M059J (cell line): ENCODE measurements around the gene PRDM4. TPM values are rescaled to one million over a fixed set of nuclear protein-coding genes. Genes with fewer than 3 reads are reported as not detected.
"Not testable (repeated sequence)": the region's sequence is repeated elsewhere in the genome, so short reads cannot be mapped to it uniquely, and the experiment has no call there.

ENCODE experiments used
- DNase-seq: peaks from one replicate; pipeline ENCODE4 v3.0.0-alpha.2; 2012; ENCODE audit warnings: low read depth
- total RNA-seq: library from RNA; depleted of rRNA; stranded (reverse); fragments of >200 nt; shearing (Covaris generic); gene quantifications from 2 replicates; pipeline ENCODE4 v1.2.3, GENCODE V29; 2014

Gene PRDM4
- total RNA-seq, 1 experiment from 2014 or later = 26.7 TPM

DNA sequence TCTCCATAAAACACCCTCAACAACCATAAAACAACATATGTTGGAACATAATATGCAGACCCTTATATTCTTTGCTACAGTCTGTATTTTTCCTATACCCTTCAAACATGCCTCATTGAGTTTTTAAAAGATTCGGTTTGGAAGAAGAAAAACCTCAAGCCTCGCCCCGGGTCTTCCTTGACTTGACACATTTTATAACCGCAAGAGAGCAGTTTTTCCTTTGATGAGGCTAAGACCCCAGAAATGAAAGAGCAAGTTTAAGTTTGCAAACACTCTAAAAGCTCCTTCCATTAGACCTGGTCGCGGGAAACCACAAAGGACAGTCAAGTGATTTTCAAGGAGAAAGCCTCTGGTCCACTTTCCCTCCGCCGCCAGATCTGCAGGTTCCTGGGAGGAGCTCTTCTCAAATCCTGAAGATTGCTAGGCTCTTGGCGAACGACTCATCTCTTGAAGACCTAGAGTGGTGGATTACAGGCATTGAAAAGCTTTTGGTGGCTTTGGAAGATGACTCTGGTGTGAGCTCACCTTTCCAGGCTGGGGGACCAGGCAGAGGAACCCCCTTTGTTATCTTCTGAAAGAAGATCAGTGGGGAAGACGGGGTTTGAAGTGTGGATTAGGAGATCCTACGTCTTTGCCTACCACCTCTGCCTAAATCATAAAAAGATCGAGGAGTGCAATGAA lies 13.6 kb upstream of the PRDM4 start, which contains the start of gene ASCL4:
ASCL4 (plus strand) TSS at position 356 of the 681 bp plus-strand sequence. CDS start 515 bp downstream, outside the sequence.
- DNase-seq = no peak

DNA sequence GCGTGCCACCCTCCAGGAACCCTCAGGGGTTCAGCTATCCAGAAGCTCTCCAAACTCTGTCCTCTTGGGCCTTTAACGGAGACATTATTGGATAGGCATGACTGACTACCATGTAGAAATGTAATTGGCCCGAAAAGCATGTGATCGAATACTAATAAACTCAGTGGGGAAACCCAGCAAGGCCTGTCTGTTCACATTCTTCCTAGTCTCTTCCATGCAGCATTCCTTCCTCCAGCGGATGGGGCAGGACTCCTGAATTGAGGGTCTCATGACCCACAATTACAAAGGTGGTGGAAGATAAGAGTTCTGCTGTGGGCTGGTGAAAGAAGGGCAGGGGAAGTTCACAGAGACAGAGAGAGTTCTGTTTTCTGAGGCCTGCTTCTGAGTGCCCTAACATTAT lies 6.5 kb upstream of the PRDM4 start:
- no peak for DNase-seq

DNA sequence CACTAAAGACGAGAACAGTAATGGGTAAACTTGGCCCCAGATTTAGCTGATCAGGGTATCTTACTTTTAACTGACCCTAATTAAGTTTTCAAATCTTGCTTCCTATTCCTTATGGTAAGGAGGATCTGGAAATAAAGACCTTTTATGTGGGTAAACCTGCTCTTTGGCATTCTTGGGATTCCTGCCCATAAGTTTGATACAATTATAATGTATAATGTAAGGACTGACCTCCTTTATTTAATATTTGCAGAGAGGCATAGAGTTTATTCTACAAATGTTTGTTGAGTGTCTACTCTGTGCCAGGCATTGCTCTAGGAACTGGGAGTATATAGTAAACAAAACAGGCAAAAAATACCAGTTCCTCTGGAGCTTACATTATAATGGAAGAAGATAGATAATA lies 4.4 kb upstream of the PRDM4 start:
- no peak for DNase-seq

DNA sequence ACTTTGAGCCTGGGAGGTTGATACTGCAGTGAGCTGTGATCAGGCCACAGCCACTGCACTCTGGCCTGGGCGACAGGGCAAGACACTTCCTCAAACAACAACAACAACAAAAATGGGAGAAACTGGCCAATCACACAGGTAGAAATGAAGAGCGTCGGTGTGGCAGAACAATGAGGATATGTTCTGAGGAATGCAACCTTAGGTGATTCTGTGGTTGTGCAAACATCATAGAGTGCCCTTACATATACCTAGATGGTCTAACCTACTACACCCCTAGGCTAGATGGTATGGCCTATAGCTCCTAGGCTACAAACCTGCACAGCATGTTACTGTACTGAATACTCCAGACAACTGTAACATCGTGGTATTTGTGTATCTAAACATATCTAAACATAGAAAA lies 3.7 kb upstream of the PRDM4 start:
- no peak for DNase-seq

DNA sequence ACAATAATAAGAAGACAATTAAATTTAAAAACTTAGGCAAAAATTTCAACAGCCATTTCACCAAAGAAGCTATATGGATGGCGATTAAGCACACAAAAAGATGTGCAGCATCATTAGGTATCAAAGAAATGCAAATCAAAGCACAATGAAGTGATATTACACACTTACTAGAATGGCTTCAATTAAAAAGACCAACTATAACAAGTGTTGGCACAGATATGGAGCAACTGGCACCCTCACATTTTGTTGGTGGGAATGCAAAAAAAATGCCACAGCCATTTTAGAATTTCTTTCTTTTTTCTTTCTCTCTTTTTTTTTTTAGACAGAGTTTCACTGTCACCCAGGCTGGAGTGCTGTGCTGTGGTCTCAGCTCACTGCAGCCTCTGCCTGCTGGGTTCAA lies 1.9 kb upstream of the PRDM4 start:
- no peak for DNase-seq

DNA sequence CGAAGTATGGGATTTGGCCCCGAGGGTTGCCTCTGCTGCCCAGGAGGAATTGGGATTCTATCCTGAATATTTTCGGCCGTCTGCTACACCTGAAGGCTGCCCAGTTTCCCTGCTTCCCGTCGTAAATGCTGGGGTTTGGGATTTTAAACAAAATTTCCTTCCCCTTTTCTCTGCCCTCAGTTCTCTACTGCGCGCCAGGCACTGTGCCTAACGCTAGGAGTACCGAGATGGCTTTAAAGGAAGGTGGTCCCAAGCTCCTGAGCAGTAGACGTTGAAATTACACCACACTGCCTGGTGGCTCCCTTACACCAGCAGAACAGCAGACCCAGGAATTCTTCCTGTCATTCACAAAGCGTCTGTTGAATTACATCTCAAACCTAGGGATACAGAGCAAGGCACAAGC lies 566 bp upstream of the PRDM4 start:
- peak; percentile 4 for DNase-seq

DNA sequence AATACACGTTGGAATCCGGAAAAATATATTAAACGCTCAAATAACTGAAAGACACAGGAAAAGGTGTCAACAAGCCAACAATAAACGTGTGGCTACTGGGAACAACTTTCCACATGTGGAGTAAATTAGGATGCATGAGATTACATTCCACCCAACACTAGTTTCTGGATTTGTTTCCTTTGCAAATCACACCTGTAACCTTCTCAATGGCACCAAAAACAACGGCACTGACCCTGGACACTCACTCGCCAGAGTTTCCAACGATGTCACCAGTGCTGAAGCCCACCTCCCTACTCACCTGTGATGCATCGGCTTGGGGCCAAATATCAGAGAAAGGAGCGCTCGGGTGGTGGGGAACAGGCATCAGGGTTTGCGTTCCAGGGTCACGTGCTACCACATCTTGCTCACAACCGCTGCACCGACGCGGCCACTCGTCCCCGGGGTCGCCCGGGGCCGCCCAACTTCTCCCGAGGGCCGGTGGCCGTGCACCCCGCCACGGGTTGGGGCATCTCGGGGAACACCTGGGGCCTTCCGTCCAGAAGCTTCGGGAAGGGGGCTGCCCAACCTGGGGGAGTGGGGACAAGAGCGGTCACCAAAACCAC lies 629 bp downstream of the PRDM4 start:
- peak; percentile 14 for DNase-seq

DNA sequence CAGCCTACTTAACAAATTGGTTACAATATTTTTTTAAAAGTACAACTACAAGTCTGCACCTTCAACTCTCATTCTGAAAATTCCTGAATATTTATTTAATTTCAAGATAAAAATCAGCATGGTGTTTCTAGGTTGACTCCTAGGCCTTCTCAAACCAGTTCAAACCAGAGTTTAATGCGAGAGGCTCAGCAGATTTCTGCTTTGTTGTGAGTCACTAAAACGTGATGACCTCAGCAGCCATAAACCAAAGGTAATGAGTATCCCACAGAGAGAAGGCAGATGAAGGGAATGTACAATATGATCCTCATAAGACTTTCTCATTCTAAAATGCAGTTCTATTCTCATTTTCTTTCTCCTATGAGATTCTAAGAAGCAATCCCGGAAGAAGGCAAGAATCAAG lies 1.5 kb downstream of the PRDM4 start:
- peak; percentile 91 for DNase-seq

DNA sequence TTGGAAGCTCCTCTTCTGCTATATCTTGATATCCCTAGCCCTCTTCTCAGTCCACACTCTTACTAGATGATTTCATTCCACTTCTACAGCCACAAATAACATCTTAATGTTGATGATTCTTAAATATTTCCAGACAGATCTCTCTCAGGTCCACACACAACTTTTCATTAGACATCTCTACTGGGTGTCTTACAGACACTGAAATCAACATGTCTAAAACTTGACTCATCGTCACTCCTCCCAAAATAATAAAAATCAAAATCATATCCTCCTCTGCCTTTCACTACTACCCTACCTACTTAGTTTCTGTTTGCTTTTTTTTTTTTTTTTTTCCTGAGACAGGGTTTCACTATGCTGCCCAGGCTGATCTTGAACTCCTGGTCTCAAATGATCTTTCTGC lies 11.9 kb downstream of the PRDM4 start:
- peak; percentile 32 for DNase-seq

DNA sequence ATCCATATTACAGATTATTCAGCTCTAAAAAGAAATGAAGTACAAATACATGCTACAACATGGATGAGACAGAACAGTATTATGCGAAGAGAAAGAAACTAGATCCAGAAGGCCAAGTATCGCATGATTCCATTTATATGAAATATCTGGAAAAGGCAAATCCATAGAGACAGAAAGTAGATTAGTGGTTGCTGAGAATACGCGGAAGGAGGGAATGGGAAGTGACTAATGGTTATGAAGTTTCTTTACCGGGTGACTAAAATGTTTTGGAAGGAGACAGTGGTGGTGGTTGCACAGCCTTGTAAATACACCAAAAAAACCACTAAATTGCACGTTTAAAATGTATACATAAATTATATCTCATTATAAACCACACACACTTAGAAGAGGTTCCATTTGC lies 12.5 kb downstream of the PRDM4 start:
- DNase-seq = peak; percentile 75

DNA sequence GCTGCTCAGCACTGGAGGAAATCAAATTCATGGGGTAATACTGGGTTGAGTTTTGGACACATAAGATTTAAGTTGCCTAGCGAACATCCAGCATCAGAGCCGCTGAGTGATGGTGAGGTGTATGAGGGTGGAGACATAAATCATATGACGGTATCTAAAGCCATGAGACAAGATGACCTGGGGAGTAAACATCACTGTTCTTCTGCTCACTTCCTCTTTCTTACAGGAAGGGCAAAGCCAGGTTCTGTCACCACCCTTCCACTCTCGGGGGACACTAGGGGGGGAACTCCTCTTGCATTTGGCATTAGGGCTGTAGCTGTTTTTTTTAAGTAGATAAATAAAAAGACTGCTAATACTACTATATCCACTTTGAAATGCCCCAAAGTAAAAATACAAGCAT lies 24.0 kb downstream of the PRDM4 start:
- no peak for DNase-seq

DNA sequence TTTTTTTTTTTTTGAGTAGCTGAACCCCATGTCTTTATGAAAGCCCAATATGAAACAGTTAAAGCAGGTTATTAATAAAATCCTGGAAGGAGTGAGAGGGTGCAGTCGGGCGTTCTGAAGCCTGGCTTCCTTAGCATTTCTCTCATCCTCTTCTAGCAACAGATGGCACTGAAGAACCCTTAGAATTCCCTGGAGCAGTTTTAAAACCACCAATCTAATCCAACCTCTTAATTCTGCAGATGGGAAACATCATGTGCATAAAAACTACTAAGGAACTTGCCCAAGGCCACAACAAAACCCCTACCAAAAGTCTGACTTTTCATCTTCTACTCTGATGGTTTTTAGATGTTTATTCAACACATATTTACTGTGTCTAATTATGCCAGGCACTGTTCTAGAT lies 25.2 kb downstream of the PRDM4 start:
- no peak for DNase-seq

DNA sequence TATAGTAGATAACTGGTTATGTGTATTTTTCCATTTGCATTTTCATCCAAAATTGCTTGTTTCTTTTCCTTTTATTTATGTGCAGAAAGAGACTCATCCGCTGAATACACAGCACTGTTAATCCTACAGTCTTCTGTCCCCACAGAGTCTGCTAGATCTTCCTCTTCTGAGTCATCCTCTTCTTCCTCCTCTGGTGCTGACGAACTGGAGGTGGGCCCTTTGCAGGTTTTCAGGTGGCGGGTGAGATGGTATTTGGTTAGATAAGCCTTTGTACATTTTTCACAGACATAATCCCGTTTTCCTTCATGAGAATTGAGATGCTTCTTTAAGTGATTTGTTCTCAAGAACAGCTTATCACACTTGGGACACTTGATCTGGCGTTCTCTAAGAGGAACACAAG lies 26.8 kb downstream of the PRDM4 start:
- DNase-seq = no peak

DNA sequence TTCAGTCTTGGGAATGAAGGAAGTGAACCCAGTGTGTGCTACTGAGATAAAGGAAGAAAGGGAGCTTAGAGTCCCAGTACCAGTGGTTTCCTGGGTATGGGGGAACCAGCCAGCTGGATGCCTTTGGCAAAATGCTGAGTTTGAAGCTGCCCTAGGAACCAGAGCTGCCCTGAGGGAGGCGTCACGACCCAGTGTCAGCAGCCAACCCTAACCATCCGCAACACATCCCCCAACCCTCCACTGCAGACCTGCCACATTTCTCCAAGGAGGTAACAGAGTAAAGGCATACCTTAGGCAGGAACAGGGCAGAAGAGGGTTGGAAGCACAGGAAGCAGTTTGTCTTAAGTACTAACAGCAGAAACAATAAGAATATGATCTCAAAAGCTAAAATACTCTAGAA lies 28.6 kb downstream of the PRDM4 start:
- DNase-seq = no peak

DNA sequence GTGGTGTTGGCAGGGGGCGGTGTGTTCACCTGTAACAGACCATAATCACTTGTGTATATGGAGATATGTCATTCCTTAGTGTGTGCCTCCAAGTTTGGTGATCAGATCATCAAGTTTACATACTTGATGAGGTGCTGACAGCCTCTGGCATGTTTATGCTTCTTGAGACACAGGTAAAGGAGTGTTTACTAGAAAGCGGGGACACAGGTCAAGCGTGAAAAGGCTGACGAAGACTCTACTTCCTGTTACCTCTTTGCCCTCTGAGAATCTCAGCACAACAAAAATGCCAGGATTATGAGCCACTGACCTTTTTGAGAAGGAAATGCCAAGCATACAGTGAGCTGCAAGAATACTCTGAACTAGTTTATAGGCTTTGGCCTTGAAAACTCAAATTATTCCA lies 29.6 kb downstream of the PRDM4 start:
- peak; percentile 70 for DNase-seq

DNA sequence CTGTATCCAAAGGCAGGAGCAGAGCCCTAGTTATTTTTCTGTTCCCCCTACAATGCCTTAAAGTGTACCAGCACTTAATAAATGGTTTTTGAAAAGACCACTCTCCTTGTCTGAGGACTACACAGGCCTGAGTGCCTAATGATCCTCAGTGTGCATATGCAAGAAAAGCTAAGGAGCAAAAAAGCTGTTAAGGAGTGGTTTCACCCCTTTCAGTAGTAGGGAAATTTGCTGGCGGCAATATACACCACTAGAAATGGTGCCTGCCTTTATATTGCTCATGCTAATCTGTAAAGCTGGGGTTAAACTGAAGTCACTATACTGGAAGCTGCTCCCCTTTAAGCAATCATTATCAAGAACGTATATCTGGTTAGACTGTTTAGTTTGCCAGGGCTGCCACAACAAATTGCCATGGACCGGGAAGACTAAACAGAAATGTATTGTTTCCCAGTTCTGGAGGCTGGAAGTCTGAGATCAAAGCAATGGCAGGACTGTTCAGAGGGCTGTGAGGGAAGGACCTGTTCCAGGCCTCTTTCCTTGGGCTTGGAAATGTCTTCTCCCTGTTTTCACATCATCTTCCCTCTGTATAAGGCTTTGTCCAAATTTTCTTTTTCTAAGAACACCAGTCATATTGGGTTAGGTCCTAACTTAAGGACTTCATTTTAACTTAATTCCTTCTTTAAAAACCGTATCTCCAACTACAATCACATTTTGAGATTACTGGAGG lies 30.2 kb downstream of the PRDM4 start:
- no peak for DNase-seq

DNA sequence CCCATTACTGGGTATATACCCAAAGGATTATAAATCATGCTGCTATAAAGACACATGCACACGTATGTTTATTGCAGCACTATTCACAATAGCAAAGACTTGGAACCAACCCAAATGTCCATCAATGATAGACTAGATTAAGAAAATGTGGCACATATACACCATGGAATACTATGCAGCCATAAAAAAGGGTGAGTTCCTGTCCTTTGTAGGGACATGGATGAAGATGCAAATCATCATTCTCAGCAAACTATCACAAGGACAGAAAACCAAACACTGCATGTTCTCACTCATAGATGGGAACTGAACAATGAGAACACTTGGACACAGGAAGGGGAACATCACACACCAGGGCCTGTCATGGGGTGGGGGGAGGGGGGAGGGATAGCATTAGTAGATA lies 33.2 kb downstream of the PRDM4 start:
- DNase-seq = not testable (repeated sequence)

DNA sequence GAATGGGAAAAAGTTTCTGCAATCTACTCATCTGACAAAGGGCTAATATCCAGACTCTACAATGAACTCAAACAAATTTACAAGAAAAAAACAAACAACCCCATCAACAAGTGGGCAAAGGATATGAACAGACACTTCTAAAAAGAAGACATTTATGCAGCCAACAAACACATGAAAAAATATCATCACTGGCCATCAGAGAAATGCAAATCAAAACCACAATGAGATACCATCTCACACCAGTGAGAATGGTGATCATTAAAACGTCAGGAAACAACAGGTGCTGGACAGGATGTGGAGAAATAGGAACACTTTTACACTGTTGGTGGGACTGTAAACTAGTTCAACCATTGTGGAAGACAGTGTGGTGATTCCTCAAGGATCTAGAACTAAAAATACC lies 33.6 kb downstream of the PRDM4 start:
- not testable (repeated sequence) for DNase-seq

DNA sequence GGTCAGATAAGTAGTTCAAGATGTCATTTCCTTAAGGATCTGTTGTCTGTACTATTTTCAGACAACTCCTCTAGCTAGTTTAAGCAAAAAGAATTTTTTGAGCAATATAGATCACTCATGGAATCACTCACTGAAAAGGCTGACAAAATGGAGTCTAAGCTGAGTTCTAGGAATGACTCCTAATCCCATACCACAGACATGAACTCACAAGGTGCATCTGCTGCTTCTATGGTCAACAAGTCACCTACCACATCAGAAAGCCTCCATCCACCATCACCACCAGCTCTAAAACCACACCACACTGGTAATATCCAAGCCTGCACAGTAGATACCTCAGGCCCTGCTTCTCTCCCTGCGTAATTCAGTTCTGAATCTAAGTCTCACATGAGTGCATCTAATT lies 42.3 kb downstream of the PRDM4 start:
- no peak for DNase-seq

DNA sequence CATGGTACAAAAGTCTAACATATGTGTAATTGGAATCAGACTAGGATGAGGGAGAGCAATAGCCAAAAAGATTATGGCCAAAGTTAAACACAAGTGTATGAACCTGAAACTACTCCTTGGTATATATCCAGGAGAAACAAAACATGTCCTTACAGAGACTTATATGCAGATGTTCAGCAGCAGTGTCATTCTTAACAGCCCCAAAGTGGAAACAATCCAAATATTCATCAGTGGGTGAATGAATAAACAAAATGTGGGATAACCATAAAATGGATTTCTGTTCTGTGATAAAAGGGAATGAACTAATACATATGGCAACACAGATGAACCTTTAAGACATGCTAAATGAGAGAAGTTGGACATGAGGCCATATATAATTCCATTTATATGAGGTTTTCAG lies 45.2 kb downstream of the PRDM4 start:
- DNase-seq = no peak

DNA sequence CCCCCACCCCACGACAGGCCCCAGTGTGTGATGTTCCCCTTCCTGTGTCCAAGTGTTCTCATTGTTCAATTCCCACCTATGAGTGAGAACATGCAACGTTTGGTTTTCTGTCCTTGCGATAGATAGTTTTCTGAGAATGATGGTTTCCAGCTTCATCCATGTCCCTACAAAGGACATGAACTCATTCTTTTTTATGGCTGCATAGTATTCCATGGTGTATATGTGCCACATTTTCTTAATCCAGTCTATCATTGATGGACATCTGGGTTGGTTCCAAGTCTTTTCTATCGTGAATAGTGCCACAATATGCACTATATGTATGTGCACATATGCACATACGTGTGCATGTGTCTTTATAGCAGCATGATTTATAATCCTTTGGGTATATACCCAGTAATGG lies 55.4 kb downstream of the PRDM4 start:
- not testable (repeated sequence) for DNase-seq

DNA sequence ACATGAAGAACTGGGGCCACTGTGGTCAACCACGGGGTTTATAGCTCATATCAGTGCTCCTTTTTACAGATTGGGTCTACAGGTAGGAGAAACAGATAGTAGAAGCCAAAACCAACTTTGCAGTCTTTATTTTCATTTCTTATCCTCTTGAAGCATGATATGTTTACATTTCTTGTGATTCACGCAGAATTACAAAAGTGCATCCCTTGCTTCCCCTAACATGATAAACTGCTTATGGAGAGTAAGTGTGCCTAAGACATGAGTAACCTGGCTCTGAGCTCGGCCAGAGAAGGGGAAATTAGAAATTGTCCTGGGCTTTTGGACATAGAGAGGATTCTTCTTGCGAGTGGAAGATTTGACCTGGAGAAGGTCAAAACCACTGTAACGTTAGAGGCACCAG lies 56.9 kb downstream of the PRDM4 start:
- no peak for DNase-seq

DNA sequence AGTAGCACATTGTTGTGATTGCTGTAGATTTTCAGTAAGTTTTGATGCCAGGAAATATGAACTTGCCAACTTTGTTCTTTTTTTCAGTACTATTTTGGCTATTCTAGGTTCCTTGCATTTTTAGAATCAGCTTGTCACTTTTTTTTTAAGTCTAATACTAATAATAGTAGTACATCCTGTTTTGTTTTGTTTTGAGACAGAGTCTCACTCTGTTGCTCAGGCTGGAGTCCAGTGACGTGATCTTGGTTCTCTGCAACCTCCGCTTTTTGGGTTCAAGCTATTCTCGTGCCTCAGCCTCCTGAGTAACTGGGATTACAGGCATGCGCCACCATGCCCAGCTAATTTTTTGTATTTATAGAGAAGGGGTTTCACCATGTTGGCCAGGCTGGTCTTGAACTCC lies 58.8 kb downstream of the PRDM4 start:
- DNase-seq = no peak
